ENCODE data around the gene PIM3. TPM values are rescaled to one million over a fixed set of nuclear protein-coding genes. Genes with fewer than 3 reads are reported as not detected.

The PIM3 gene
- total RNA-seq, 2 donors from 2014 or later, result 57.3 to 98.9 TPM

DNA sequence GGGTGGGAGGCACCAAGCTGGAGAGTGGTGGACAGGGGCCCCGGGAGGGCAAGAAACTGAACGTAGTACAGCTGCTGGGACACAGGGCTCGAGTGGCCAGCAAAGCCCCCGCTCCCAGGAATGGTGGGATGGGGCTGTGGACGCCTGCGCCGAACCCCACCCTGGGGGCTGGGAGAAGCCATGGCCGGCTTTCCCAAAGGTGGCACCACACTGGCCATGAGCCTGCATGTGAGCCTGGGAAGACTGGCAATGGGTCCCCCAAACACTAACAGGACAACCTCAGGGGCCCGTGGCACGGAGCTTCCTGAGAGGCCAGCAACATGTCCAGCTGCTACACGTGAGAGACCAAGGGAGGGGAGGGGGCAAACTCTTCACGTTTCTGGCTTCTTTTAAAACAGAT lies 46.3 kb upstream of the PIM3 start:
- no peak for DNase-seq
- intact Hi-C loops (cut with DNase I), result loop anchor here (10.0 kb wide), 1 partner anchor 59 kb away; the partner anchor contains the start of gene ZBED4
- H3K36me3 ChIP-seq (replicated peaks in 1 of 2; ENCODE audit: insufficient read depth in 1 of 2, low read depth in 2 of 2), result peaks cover 0 to 3% of the 10 kb centered on the region in 2 donors

GRCh38 chr22:49915610-49916009 lies 45.0 kb upstream of the PIM3 start:
- H3K4me1 ChIP-seq, result peaks cover 24% of the 10 kb centered on the region
- peaks cover 0 to 3% of the 10 kb centered on the region in 2 donors for H3K36me3 ChIP-seq (replicated peaks in 1 of 2; ENCODE audit: insufficient read depth in 1 of 2, low read depth in 2 of 2)
- no peaks in the 10 kb centered on the region for H3K27me3 ChIP-seq
- TF ChIP-seq POLR2A (IDR thresholded peaks at IDR 0.05), result no peak
- TF ChIP-seq, protein P1, sequence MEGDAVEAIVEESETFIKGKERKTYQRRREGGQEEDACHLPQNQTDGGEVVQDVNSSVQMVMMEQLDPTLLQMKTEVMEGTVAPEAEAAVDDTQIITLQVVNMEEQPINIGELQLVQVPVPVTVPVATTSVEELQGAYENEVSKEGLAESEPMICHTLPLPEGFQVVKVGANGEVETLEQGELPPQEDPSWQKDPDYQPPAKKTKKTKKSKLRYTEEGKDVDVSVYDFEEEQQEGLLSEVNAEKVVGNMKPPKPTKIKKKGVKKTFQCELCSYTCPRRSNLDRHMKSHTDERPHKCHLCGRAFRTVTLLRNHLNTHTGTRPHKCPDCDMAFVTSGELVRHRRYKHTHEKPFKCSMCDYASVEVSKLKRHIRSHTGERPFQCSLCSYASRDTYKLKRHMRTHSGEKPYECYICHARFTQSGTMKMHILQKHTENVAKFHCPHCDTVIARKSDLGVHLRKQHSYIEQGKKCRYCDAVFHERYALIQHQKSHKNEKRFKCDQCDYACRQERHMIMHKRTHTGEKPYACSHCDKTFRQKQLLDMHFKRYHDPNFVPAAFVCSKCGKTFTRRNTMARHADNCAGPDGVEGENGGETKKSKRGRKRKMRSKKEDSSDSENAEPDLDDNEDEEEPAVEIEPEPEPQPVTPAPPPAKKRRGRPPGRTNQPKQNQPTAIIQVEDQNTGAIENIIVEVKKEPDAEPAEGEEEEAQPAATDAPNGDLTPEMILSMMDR (IDR thresholded peaks at IDR 0.05), result no peak
- DNase-seq (no peak), ATAC-seq (no peak)
- intact Hi-C loops (cut with DNase I), result loop anchor here (10.0 kb wide), 1 partner anchor 61 kb away; the partner anchor contains the start of gene ZBED4
- 93 to 98% methylated on average over 10 to 12 of the region's 12 CpGs for WGBS, 2 donors
- no peaks in the 10 kb centered on the region for H3K9me3 ChIP-seq
- no peak overlapping the region for H3K27ac ChIP-seq
- no peak overlapping the region for H3K4me3 ChIP-seq

More for the DNA sequence above, 46.3 kb upstream of the PIM3 start:
- 86 to 88% methylated on average over 8 to 12 of the region's 12 CpGs for WGBS, 2 donors
- no peak overlapping the region for H3K27ac ChIP-seq
- no peak overlapping the region for H3K4me3 ChIP-seq
- ATAC-seq, result no peak
- H3K4me1 ChIP-seq, result peaks cover 16% of the 10 kb centered on the region
- no peaks in the 10 kb centered on the region for H3K9me3 ChIP-seq
- no peaks in the 10 kb centered on the region for H3K27me3 ChIP-seq
- TF ChIP-seq POLR2A (IDR thresholded peaks at IDR 0.05), result no peak
- TF ChIP-seq, protein P1 (IDR thresholded peaks at IDR 0.05), result no peak

DNA sequence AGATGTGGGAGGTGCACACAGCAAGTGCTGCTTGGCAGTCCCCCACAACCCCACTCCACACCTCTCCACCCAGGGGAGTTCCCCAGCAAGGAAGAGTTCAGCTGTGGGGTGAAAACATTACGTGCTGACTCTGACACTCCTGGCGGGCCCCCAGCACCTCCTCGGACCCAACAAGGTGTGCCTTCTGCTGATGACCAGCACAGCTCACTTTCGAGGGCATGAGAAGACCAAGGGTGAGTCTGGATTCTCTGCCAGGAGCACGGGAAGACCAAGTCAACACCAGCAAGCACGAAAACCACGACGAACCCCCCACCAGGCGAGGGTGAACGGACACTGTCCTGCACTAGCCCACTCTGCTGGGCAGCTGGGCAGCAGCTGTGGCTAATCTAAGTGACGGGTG lies 43.7 kb upstream of the PIM3 start:
- Histone ChIP-seq H3K27ac (no peak overlapping the region), H3K36me3 (replicated peaks in 1 of 2; ENCODE audit: insufficient read depth in 1 of 2, low read depth in 2 of 2) (peaks cover 0 to 3% of the 10 kb centered on the region in 2 donors), H3K27me3 (no peaks in the 10 kb centered on the region), H3K4me3 (no peak overlapping the region), H3K9me3 (no peaks in the 10 kb centered on the region), H3K4me1 (peaks cover 24% of the 10 kb centered on the region)
- no peak for TF ChIP-seq POLR2A (IDR thresholded peaks at IDR 0.05)
- TF ChIP-seq, protein P1 (IDR thresholded peaks at IDR 0.05), result no peak
- intact Hi-C loops (cut with DNase I), result loop anchor here (10.0 kb wide), 1 partner anchor 62 kb away; the partner anchor contains the start of gene ZBED4
- DNase-seq, result no peak
- WGBS, 2 donors, result 88 to 91% methylated on average over 5 to 10 of the region's 11 CpGs
- ATAC-seq, result no peak

- intact Hi-C loops (cut with DNase I), result loop anchor here (10.0 kb wide), 1 partner anchor 63 kb away; the partner anchor contains the start of gene ZBED4
- H3K9me3 ChIP-seq, result no peaks in the 10 kb centered on the region
- no peaks in the 10 kb centered on the region for H3K27me3 ChIP-seq
- DNase-seq (peak; percentile 98 to 99 (median 98)), ATAC-seq (peak; percentile 98)
- WGBS, 2 donors, result 0% methylated on average over 84 of the region's 103 CpGs; no CpG with 5 or more reads in 1 of the 2 donors
- peak within 1 kb of the TSS; percentile 89 to 98 (median 93) for H3K27ac ChIP-seq
- TF ChIP-seq, protein P1 (IDR thresholded peaks at IDR 0.05), result peak in 2 of 7 experiments; percentile 13 to 24
- TF ChIP-seq POLR2A (IDR thresholded peaks at IDR 0.05), result peak; percentile 60 to 89 (median 61)
- H3K4me1 ChIP-seq, result peaks cover 24% of the 10 kb centered on the region
- H3K36me3 ChIP-seq (replicated peaks in 1 of 2; ENCODE audit: insufficient read depth in 1 of 2, low read depth in 2 of 2), result peaks cover 0 to 2% of the 10 kb centered on the region in 2 donors
- peak within 1 kb of the TSS; percentile 55 to 76 for H3K4me3 ChIP-seq
These were observed 42.3 kb upstream of the PIM3 start, which contains the start of the genes ALG12 and CRELD2 for GRCh38 chr22:49917974-49918910. Gene ALG12, minus strand, starts transcription at chr22:49918438. Its CDS starts 4,673 bp downstream, at chr22:49913765. Gene CRELD2, plus strand, starts transcription at chr22:49918634. Its CDS starts 136 bp downstream, at chr22:49918770.
